A673 (cell line): ENCODE data around the gene PNPLA5.

Source experiments
- EZH2 ChIP-seq: fragments of 200-600 bp; sonication (generic); IDR thresholded peaks from 2 replicates; pipeline ENCODE4 v1.6.1; 2017; ENCODE audit warnings: borderline replicate concordance, low read depth, mild to moderate bottlenecking, mixed read lengths, antibody characterized with exemption, low read length; ENCODE audit not compliant: poor library complexity, severe bottlenecking
- TF ChIP-seq, protein P1 (sequence below): fragments of 300-800, 200-600 bp; sonication (generic); conservative IDR thresholded peaks from 2 replicates; pipeline ENCODE4 v1.5.1; 2017; ENCODE audit warnings: low read depth, mild to moderate bottlenecking, antibody characterized with exemption, low read length, moderate library complexity, mixed read lengths

DNA sequence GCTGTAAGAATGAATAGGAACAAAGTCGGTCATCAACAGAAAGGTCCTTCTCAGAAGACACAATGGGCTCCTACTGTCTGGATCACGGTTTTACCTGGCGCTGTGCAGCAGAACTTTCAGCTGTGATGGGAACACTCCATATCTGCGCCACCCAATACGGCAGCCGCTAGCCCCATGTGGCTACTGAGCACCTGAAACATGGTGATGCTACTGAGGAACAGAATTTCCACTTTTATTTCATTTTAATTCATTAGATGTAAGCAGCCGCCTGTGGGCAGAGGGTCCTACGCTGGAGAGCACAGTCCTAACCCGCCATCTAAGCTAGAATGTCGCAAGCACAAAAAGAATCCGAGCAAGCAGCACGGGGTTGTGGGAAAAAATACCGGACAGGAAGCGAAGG is 32.2 kb downstream of the PNPLA5 start:
- TF ChIP-seq, protein P1, sequence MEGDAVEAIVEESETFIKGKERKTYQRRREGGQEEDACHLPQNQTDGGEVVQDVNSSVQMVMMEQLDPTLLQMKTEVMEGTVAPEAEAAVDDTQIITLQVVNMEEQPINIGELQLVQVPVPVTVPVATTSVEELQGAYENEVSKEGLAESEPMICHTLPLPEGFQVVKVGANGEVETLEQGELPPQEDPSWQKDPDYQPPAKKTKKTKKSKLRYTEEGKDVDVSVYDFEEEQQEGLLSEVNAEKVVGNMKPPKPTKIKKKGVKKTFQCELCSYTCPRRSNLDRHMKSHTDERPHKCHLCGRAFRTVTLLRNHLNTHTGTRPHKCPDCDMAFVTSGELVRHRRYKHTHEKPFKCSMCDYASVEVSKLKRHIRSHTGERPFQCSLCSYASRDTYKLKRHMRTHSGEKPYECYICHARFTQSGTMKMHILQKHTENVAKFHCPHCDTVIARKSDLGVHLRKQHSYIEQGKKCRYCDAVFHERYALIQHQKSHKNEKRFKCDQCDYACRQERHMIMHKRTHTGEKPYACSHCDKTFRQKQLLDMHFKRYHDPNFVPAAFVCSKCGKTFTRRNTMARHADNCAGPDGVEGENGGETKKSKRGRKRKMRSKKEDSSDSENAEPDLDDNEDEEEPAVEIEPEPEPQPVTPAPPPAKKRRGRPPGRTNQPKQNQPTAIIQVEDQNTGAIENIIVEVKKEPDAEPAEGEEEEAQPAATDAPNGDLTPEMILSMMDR: no peak
- no peak for TF ChIP-seq EZH2
